ENCODE measurements around the gene HEG1. TPM values are rescaled to one million over a fixed set of nuclear protein-coding genes. Genes with fewer than 3 reads are reported as not detected.

Gene HEG1
- total and polyA plus RNA-seq, 2 of the 13 experiments (the other 11 are each of a cell fraction or from before 2014, with no cell fraction given): 10.7 to 18.2 TPM

DNA sequence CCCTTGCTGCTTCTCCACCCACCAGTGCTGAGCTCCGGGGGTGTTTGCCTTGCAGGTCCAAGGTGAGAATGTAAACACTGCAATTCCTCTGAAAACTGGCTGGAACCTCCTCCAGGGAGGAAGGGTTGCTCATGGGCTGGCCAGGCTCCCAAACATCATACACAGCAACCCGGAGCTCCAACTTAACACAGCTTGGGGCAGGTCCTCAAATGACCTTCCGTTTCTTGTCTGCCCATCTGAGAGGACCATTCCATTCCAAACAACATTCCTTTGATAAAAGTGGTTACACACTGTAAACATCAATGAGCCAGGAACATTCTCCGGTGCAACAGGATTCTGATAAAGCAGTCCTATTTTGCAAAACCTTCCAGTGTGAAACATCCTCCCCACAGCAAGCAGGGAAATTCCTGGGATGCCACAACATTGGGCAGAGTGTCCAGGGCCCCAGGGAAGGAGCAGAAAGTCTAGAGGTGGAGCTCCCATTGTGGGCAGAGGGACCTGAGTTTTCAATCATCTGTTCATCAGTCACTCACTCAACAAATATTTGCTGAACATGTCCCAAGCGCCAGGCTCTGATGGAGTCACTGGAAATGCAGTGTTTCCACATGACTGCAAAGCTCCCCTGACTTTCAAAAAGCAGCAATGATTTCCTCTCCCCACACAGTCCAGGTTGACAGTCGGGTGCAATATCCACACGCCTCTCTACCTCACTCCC lies 7.3 kb upstream of the HEG1 start (continued):
- TF ChIP-seq, protein P1, sequence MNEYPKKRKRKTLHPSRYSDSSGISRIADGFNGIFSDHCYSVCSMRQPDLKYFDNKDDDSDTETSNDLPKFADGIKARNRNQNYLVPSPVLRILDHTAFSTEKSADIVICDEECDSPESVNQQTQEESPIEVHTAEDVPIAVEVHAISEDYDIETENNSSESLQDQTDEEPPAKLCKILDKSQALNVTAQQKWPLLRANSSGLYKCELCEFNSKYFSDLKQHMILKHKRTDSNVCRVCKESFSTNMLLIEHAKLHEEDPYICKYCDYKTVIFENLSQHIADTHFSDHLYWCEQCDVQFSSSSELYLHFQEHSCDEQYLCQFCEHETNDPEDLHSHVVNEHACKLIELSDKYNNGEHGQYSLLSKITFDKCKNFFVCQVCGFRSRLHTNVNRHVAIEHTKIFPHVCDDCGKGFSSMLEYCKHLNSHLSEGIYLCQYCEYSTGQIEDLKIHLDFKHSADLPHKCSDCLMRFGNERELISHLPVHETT (CRISPR knock-in tag; conservative IDR thresholded peaks at IDR 0.05): peak; percentile 71; the same call in 1 of the 2 replicates
- TF ChIP-seq, protein P2, sequence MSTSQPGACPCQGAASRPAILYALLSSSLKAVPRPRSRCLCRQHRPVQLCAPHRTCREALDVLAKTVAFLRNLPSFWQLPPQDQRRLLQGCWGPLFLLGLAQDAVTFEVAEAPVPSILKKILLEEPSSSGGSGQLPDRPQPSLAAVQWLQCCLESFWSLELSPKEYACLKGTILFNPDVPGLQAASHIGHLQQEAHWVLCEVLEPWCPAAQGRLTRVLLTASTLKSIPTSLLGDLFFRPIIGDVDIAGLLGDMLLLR (CRISPR knock-in tag; IDR thresholded peaks at IDR 0.05): no peak
- TF ChIP-seq, protein P3, sequence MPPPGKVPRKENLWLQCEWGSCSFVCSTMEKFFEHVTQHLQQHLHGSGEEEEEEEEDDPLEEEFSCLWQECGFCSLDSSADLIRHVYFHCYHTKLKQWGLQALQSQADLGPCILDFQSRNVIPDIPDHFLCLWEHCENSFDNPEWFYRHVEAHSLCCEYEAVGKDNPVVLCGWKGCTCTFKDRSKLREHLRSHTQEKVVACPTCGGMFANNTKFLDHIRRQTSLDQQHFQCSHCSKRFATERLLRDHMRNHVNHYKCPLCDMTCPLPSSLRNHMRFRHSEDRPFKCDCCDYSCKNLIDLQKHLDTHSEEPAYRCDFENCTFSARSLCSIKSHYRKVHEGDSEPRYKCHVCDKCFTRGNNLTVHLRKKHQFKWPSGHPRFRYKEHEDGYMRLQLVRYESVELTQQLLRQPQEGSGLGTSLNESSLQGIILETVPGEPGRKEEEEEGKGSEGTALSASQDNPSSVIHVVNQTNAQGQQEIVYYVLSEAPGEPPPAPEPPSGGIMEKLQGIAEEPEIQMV (CRISPR knock-in tag; IDR thresholded peaks at IDR 0.05; ENCODE audit: low read depth): peak; percentile 46; the same call in 1 of the 2 replicates
- TF ChIP-seq SP140L (CRISPR knock-in tag; IDR thresholded peaks at IDR 0.05; ENCODE audit: borderline replicate concordance) (0 out of 2 replicates have a peak, but pooled peaks have one; percentile 42), TARDBP (CRISPR knock-in tag; IDR thresholded peaks at IDR 0.05) (peak; percentile 77), JUND (CRISPR knock-in tag; IDR thresholded peaks at IDR 0.05) (peak; percentile 50; the same call in 1 of the 2 replicates), ZBTB3 (CRISPR knock-in tag; IDR thresholded peaks at IDR 0.05; ENCODE audit: borderline replicate concordance, low read depth) (peak; percentile 96), SP2 (CRISPR knock-in tag; IDR thresholded peaks at IDR 0.05) (no peak), NFYB (CRISPR knock-in tag; IDR thresholded peaks at IDR 0.05) (no peak), ASH2L (IDR thresholded peaks at IDR 0.05; ENCODE audit: insufficient read length, low read depth, low read length) (peak; percentile 78), ZNF263 (CRISPR knock-in tag; IDR thresholded peaks at IDR 0.05) (peak; percentile 81), MTA1 (CRISPR knock-in tag; IDR thresholded peaks at IDR 0.05; ENCODE audit: borderline replicate concordance) (peak; percentile 71), ZNF343 (CRISPR knock-in tag; IDR thresholded peaks at IDR 0.05) (no peak; the same call in 1 of the 2 replicates), HOXA7 (CRISPR knock-in tag; IDR thresholded peaks at IDR 0.05) (no peak), MXD4 (CRISPR knock-in tag; IDR thresholded peaks at IDR 0.05) (peak; percentile 54), ZNF326 (CRISPR knock-in tag; IDR thresholded peaks at IDR 0.05; ENCODE audit: borderline replicate concordance) (no peak), RFX3 (CRISPR knock-in tag; IDR thresholded peaks at IDR 0.05) (no peak), ZNF260 (CRISPR knock-in tag; IDR thresholded peaks at IDR 0.05; ENCODE audit: borderline replicate concordance, low read depth) (no peak), PAWR (CRISPR knock-in tag; IDR thresholded peaks at IDR 0.05; ENCODE audit: borderline replicate concordance) (no peak)
- TF ChIP-seq, protein P4, sequence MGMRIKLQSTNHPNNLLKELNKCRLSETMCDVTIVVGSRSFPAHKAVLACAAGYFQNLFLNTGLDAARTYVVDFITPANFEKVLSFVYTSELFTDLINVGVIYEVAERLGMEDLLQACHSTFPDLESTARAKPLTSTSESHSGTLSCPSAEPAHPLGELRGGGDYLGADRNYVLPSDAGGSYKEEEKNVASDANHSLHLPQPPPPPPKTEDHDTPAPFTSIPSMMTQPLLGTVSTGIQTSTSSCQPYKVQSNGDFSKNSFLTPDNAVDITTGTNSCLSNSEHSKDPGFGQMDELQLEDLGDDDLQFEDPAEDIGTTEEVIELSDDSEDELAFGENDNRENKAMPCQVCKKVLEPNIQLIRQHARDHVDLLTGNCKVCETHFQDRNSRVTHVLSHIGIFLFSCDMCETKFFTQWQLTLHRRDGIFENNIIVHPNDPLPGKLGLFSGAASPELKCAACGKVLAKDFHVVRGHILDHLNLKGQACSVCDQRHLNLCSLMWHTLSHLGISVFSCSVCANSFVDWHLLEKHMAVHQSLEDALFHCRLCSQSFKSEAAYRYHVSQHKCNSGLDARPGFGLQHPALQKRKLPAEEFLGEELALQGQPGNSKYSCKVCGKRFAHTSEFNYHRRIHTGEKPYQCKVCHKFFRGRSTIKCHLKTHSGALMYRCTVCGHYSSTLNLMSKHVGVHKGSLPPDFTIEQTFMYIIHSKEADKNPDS (CRISPR knock-in tag; IDR thresholded peaks at IDR 0.05): no peak
- TF ChIP-seq, protein P5, sequence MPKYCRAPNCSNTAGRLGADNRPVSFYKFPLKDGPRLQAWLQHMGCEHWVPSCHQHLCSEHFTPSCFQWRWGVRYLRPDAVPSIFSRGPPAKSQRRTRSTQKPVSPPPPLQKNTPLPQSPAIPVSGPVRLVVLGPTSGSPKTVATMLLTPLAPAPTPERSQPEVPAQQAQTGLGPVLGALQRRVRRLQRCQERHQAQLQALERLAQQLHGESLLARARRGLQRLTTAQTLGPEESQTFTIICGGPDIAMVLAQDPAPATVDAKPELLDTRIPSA (CRISPR knock-in tag; IDR thresholded peaks at IDR 0.05; ENCODE audit: borderline replicate concordance): no peak

All from HepG2 (cell line).